Measurements from ENCODE around the gene C1QTNF1.
A peak's percentile ranks its signal among the peaks of the same experiment; 100 is the strongest.

Gene C1QTNF1

DNA sequence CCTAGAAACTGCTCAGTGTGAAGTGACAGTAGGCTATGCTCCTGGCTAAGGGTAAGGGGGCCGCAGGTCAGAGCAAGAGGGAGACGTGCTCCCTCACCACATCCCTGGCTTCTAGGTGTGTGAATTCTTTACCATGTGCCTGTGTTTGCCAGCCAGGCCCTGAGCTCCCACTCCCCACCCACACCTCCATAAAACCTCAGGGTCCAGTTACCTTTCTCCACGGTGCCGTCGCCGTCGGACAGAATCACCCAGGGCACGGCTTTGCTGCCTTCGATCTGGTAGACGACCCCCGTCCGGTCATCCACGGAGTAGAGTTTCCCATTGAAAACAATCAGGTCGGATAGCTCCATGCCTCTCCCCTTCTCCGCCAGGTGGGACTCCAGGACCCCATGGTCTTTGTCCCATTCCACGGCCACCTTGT, 27.2 kb upstream of the C1QTNF1 start:
- peak overlapping the region; percentile 59 for H3K27ac ChIP-seq
- ChIA-PET POLR2A (ENCODE audit: low non-redundant PET) (no interaction called here), CTCF (interaction anchor here (0.7 to 1.3 kb wide), 3 partner anchors 49 to 248 kb away, joined by 3 to 4 read pairs (median 4); no protein-coding TSS in a partner anchor)
- no peak for TF ChIP-seq CTCF (conservative IDR thresholded peaks at IDR 0.05; ENCODE audit: low read depth)
- DNase-seq (ENCODE audit: low spot score), result no peak

- ChIA-PET POLR2A (ENCODE audit: low non-redundant PET) (no interaction called here), CTCF (interaction anchor here (0.7 kb wide), 1 partner anchor 249 kb away, joined by 3 read pairs; no protein-coding TSS in a partner anchor)
These were observed 26.7 kb upstream of the C1QTNF1 start for GRCh38 chr17:78997231-78997741.

DNA sequence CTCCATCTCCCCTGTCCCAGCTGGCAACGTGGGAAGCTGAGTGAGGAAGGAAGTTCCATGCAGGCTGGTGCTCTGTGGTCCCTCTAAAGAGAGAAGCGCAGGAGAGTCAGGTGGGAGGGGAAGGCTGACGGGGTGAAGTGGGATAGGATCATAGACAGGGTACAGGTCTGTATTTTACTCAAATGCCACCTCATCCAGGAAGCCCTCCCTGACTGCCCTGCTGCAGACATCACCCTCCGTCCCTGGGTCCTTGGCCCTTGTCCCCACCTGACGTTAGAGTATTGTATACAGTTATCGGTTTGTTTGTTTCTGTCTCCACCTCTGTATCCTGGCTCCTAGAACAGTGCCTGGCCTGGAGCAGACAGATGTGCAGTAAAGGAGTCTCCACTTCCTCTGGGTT, 26.1 kb upstream of the C1QTNF1 start:
- no peak for TF ChIP-seq CTCF (conservative IDR thresholded peaks at IDR 0.05; ENCODE audit: low read depth)
- CTCF ChIA-PET, result no interaction called here
- POLR2A ChIA-PET (ENCODE audit: low non-redundant PET), result no interaction called here
- DNase-seq (ENCODE audit: low spot score), result no peak
- H3K27ac ChIP-seq, result peak overlapping the region; percentile 59

More at GRCh38 chr17:78997231-78997741, 26.7 kb upstream of the C1QTNF1 start:
- DNase-seq (ENCODE audit: low spot score), result no peak
- H3K27ac ChIP-seq, result peak overlapping the region; percentile 59
- no peak for TF ChIP-seq CTCF (conservative IDR thresholded peaks at IDR 0.05; ENCODE audit: low read depth)

GRCh38 chr17:78998311-78999055, 25.5 kb upstream of the C1QTNF1 start:
- TF ChIP-seq CTCF (conservative IDR thresholded peaks at IDR 0.05; ENCODE audit: low read depth), result no peak
- no peak for DNase-seq (ENCODE audit: low spot score)
- peak overlapping the region; percentile 59 for H3K27ac ChIP-seq
- ChIA-PET POLR2A (ENCODE audit: low non-redundant PET) (no interaction called here), CTCF (interaction anchor here (0.5 kb wide), 1 partner anchor 29 kb away, joined by 3 read pairs; no protein-coding TSS in a partner anchor)

DNA sequence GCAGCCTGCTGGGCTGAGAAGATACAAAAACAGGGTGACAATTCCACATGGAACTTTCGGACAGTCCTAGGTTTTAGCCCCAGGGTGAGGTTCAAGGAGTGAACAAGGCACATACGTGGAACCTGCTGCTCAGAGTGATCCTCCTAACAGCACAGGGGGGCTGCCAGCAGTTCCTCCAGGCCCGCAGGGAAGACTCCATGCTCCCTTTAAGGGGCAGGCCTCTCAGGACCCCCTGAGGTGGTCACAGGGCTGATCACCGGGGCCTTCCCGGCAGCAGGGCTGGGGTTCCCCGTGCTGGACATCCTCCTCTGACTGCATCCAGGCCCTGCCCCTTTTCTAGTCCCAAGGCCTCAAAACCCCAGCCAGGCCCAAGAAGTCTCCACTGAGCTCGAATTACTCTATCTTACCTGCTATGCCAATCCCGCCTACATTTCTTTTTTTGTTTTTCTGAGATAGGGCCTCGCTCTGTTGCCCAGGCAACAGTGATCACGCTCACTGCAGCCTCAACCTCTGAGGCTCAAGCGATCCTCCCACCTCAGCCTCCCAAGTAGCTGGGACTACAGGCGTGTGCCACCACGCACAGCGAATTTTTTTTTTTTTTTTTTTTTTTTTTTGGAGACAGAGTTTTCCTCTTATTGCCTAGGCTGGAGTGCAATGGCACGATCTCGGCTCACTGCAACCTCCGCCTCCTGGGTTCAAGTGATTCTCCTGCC, 24.8 kb upstream of the C1QTNF1 start:
- H3K27ac ChIP-seq, result peak overlapping the region; percentile 59
- no peak for TF ChIP-seq CTCF (conservative IDR thresholded peaks at IDR 0.05; ENCODE audit: low read depth)
- no peak for DNase-seq (ENCODE audit: low spot score)
- POLR2A ChIA-PET (ENCODE audit: low non-redundant PET), result no interaction called here
- CTCF ChIA-PET, result interaction anchor here (0.5 kb wide), 1 partner anchor 28 kb away, joined by 3 read pairs; no protein-coding TSS in a partner anchor

- POLR2A ChIA-PET (ENCODE audit: low non-redundant PET), result no interaction called here
- CTCF ChIA-PET, result no interaction called here
- no peak for DNase-seq (ENCODE audit: low spot score)
- H3K27ac ChIP-seq, result no peak overlapping the region
- no peak for TF ChIP-seq CTCF (conservative IDR thresholded peaks at IDR 0.05; ENCODE audit: low read depth)
These were observed 24.0 kb upstream of the C1QTNF1 start for GRCh38 chr17:78999947-79000395.

All from RWPE1 (cell line).